NCI-H2107 treated with DMSO at 0.1 percent for 48 hours (cell line): Measurements from ENCODE around the gene SERPINB3.
A peak's percentile ranks its signal among the peaks of the same experiment; 100 is the strongest.
"Not testable (repeated sequence)": the region's sequence is repeated elsewhere in the genome, so short reads cannot be mapped to it uniquely, and the experiment has no call there.

ENCODE experiments used
- DNase-seq: peaks from one replicate; lab custom pipeline; 2025; ENCODE audit not compliant: unreplicated experiment; lab: John Stamatoyannopoulos, UW

The SERPINB3 gene

DNA sequence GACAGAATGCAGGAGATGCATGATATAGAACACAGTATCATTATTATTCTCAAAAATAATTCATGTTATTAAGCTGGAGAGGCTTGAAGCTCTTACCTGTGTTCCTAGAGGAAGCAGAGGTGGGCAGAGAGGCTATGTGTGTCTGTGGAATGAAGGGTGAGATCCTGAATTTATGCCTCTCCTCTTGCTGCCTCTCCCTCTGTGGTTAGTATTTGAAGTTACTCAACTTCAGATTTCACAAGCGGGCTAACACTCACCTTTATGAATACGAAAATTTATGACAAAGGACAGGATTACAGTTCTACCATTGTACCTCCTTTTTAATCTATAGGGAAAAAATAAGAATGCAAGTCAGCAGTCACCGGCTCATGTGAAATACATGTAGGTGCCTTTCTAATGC is at the start of gene SERPINB3:
Gene SERPINB3 (minus strand): TSS at position 144 of the 400 bp plus-strand sequence. CDS start 677 bp downstream, outside the sequence.
- not testable (repeated sequence) for DNase-seq

DNA sequence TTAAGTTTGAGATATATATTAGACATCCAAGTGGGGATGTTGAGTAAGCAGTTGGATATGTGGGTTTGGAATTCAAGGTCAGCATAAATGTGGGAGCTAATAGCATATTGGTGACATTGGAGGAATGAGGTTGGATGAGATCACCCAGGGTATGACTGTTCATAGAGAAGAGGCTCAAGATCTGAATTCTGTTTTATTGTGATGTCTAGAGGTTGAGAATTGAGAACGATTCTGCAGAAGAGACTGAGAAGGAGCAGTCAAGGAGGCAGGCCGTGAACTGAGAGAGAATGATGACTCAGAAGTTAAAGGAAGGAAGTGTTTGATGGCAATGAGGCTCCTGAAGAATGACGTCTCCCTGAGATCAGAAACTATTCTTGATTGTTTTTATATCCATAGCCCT is 47.0 kb upstream of the SERPINB3 start:
- no peak for DNase-seq

DNA sequence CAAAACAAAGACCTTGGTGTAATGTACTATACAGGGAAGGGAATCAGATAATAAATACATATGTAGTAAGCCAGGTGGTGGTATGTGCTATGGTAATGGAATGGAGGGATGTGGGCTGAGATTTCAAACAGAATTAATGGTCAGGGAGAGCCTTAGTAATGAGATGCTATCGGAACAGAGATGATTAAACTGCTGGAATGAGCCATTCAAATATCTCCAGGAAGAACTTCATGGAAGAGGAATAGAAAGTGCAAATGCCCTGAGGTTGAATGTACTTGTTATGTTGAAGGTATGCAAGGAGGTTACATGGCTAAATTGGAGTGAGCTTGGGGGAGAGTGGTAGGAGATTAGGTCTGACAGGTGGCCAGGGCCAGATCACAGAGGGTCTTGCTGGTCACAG is 46.1 kb upstream of the SERPINB3 start:
- no peak for DNase-seq

DNA sequence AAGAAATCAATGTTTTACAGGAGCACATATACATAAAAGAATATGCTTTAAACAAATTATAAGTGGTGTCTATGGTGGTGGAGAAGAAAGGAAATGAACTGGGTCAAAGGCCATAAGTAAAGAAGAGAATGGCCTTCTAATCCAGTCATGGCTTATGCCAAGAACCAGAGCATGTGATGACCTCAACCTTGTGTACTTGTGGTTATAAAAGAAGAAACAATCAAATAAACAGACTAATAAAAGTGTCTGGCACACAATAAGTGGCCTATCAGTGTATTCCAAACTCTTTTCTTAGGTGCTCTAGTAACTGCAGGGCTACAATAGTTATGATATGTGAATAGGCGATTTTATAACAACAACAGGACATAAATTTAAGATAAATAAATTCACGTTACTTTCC is 43.7 kb upstream of the SERPINB3 start:
- no peak for DNase-seq

DNA sequence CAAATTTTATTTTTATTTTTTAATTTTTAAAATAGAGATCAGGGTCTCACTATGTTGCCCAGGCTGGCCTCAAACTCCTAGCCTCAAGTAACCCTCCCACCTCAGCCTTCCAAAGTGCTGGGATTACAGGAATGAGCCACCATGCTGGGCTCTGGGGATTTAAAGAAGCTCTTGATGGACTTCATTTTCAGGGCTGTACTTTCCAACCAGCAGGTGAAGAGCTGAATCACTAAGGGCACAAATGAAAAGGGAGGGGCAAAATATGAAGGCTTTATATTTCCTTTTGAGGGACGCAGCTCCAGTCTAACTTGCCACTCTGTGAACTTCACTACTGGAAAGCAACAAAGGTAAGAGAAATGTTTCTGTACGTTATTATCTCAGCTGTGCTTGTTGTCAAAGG is 41.0 kb upstream of the SERPINB3 start, which contains the start of gene SERPINB11:
Gene SERPINB11 (plus strand): TSS at position 301 of the 400 bp plus-strand sequence. CDS start 7,234 bp downstream, outside the sequence.
- DNase-seq: no peak

DNA sequence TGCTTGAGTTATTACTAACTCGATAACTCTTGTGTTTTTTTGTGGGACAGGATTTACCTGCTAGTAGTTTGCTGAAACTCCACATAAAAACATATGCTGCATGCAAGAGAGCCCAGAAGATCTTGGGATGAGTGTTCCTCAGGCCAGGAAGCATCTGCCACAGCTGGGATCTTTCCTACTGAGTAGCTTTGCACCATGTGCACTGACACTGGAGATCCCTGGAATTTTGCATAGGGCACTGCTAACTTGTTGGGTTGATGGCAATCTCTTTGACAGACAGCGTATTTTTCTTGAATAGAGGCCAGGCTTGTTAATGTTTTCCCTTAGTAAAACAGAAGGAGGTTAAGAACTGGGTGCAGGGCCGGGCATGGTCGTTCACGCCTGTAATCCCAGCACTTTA is 40.3 kb upstream of the SERPINB3 start:
- no peak for DNase-seq

DNA sequence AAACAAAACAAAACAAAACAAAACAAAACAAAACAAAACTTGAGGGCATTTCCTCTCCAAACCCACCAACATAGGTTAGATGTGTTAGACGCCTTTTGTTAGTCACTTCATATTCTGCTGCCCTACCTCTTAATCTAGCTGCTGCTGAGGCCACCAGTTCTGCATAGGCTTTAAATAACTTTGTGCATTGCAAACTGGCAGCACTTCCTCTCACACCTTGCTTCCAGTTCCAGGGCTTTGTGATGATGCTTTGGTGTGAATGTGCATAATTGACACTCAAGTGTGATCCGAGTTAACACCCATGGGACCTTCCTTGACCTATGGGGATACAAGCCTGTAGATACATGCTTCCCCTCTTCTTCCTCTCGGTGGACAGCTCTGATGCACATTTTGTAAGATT is 38.8 kb upstream of the SERPINB3 start:
- no peak for DNase-seq

DNA sequence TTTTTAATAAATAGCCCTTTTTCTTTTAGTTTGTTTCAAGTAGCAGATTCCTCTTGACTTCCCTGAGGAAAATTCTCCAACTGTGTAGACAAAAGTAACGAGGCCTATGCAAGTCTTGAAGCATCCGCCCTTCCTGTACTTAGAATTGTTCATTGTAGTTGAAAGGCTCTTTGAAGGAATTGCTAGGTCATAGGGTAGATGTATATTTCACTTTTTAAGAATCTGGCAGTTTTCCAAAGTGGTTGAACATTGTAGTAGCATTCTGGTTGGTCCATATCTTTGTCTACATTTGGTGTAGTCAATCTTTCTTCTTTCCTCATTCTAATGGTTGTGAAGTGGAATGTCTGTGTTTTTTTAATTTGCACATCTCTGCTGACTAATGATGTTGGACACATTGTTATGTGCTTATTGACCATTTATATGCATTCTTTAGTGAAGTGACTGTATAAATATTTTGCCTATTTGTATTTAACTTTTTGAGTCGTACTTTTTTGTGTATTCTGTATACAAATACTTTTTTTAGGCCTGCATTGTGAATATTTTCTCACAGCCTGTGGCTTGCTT is 35.5 kb upstream of the SERPINB3 start:
- no peak for DNase-seq

DNA sequence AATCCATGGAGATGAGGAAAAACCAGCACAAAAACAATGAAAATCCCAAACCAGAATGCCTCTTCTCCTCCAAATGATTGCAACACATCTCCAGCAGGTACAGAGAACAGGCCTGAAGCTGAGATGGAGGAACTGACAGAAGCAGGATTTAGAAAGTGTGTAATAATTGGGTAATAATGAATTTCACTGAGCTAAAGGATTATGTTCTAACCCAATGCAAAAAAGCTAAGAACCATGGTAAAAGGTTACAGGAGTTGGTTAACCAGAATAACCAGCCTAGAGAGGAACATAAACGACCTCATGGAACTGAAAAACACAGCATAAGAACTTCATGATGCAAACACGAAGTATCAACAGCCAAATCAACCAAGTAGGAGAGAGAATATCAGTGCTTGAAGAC is 27.4 kb upstream of the SERPINB3 start:
- no peak for DNase-seq

DNA sequence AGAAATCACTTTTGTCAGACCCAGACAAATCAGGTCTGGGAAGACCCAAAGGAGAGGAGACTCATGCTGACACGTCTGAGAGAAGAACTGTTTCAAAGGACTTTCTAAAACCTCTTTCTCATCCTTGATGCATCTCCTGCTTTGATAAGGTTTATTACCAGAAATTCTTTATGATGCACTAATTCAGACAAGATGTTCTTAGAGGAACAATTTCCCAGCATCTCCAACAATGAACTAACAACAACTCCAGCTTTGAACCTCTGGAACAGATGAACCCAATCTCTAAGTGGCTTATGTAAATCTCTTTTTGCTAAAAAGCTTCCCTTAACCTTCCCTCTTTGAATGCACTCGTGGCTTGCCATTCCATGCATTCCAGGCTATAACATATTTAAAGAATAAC is 25.2 kb upstream of the SERPINB3 start:
- no peak for DNase-seq

DNA sequence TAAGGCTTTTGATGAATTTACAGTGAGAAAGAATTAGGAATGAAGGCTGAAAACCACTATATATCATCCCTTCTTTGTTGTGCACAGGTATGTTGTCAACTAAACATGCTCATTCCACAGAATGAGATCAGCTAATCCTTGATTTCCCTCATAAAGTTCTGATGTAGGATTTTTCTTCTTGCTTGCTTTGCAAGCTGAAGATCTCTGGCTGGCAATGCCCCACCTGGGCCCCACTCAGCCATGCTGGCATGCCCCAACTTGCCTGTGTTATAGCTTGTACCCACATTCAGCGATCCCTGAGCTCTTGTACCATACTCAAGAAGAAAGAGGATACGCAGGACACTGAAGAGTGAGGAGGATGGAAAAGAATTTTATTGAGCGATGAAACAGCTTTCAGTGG is 23.0 kb upstream of the SERPINB3 start:
- DNase-seq: no peak

DNA sequence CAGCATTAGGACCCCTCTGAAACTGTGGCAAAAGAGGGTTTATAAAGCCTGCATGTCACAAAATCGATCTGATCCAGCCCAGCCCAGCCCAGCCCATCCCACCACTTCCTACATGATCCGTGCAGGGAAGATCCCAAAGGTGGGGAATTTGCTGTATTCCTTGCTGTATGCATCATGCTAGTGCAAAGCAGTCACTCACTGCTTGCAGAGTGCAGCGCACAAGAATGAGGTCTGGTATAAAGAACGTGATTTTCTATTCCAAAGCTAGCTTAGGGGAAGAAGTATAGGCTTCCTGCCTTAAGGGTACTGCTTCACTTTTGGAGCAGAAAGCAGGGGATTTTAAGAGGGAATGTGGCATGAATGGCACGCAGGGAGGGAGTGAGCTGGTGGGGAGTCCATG is 22.2 kb upstream of the SERPINB3 start:
- no peak for DNase-seq

DNA sequence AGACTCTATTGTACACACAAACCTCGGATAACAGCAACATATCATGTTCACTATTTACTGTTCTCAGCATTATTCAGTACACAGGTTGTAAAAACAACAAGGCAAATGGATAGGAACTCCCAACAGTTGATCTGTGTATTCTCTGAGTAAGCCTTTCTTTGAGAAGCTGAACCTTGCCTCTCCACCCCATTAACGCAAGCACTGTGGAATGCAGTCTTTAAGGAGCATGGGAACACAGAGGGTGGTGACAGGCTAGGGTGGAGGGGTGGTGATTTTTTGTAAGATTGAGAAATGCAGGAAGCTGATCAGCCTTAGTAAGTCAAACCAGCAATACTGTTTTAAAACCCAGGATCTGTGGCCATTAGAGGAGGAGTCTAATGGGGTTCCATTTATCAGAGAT is 21.5 kb upstream of the SERPINB3 start:
- DNase-seq: no peak

DNA sequence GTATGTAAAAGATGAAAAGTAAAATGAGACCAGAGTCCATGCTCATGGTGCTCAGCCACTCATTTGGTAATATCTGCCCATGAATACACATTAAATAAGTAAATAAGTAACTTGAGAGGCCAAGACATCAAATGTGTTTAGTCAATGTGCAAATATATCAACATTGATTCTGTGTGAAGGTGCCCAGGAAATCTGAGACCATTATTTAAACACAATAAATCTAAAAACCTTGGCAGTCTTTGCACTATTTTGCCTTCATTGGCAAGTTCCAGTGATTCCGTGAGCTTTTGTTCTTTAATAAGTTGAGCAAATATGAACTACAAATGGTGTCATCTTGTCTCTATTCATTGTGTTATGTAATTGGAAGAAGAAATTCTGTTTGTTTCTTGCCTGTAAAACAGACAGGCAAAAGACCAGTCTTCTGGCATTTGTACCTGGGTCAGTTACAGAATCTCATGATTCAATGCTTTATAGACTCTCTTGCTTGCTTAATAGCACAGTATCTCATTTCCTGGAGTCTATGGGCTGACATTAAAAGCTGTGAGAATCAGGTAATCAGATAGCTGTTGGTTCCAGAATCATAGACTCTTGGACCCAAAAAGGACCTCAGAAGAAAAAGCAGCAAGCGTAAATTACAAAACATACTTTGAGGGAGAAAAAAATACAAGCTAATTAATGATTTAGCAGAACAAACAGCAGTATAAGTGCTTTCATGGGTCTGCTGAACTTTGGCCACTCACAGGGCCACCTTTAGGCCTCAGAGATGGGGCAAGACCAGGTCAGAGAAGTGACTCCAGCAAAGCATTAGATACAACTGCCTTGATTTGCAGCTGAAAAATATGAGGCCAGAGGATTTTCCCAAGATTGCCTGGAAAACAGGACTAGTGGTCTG is 20.0 kb upstream of the SERPINB3 start:
- no peak for DNase-seq

DNA sequence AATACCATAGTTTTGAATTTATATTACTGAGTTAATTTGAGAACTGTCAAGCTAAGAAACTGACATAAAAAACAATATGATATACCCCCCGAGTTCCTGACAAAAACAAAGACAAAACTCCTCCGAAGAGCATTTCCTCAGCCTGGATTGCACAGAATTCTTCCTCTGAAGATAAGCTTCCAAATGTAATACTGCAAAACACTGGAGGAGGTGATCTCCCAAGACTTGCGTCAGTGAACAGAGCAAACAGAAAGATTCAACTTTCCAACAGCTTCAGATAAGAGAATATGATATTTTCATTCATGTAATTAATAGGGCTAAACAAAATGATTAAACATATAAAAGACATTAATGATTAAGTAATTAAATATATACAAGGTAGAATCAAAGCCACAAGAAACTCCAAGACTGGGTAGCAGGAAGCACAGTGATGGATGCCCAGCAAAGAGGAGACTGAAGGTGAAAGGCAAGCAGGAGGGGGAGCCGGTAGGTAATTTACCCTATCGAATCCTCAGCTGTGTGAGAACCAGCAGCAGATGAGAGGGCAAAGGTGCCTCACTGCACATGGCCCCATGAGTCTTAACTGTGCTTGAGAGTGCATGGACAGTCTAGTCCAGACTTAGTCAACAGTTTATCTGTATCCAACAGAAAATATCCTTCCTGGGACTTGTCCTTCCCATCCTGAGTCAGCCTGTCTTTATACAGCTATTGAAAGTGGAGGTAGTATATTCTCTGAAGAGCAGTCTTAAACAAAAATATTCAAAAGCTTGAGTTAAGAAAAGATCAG is 18.3 kb upstream of the SERPINB3 start:
- DNase-seq: no peak

DNA sequence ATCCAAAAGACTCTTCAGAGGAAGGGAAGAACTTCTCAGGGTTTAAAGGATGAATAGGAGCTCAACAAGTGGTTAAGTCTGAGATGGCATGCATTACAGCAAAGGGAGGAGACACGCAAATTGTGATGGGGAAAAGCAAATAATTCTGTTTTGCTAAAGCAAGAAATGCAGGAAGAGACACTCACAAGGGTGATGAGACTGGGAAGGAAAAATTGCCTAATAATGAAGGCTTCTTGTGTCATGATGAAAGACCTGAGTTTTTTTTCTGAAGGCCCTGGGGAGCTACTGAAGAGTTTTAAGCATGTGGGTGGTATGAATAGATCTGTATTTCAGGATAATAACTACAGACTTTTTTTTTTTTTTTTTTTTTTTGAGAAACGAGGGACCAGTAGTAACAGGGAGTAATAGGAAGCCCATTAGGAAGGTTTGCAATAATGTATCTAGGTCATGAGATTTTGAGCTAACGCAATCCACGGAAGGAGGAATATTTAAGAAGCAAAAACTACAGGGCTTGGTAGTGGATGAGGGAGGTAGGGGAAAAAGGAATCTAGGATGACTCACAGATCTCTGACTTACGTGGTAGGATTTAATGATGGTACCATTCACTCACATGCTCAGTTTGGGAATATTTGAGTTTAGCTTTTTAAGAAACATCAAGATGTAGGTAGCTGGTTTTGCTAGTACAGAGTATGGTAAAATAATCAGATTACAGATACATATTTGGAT is 16.0 kb upstream of the SERPINB3 start:
- DNase-seq: no peak

DNA sequence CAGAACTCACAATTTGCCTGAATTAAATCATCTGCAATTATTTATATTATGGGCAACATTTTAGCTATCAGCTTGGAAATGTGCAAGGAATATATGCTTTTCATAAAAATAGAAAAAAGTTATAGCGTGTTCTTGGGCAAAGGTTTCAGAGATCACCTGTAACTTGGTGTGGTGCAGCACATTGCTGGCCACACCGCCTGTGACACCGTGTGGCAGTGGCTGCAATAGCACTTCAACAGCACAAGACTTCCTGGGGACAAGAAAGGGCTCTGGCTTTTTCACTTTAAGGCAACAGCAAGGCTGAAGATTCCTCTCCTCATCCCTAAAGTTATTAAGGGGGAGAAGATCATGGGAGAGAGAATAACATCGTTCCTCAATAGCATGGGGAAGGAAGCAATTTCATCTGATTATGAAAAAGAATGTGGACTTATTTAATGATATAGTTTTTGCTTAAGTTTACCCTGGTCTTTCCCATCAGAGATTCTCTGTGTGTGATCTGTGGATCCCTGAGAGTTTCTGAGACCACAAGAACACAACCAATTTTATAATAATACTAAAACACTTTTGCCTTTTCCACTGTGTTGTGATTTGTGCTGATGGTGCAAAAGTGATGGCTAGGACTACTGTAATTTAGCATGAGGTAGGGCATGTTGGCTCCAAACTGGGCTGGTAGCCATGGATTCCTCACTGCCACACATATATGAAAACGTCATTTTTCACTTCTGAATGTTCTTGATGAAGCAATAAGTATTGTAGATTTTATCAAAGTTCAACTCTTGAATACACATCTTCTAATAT is 15.0 kb upstream of the SERPINB3 start:
- peak; percentile 4 for DNase-seq

DNA sequence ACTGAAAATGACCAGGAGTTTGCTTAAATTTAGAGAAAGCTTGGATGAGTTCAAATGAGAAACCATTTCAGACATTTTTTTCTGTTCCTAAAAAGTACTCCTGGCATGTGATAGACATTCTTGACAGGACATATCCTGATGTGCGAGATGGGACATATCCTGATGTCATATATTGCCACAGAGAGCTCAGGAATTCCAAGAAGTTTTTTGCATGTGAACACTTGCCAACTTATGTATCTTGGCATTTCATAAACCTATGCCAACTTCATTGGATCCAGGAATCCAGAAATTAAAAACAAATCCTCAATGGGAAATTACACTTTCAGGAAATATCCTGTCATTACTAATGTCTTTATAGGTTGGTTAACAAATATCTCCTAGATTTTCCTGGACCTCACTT is 2.9 kb upstream of the SERPINB3 start:
- no peak for DNase-seq

DNA sequence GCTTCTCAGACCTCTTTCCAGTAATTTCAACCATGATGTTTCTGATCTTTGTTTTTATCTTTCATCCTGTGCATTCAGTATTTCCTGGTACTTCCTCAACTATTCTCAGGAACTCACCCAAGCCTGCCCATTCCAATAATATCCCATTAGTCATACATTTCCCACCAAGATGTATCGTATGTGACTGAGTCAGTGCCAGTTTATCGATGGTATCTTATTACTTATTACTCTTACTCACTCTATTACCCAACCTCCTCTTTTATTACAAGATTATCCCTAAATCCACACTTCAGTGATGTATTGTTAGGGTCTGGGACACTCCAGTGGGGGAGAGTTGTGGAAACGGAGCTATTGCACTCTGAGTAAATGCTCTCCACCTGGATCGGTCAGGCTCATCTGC is 2.8 kb downstream of the SERPINB3 start:
- not testable (repeated sequence) for DNase-seq

DNA sequence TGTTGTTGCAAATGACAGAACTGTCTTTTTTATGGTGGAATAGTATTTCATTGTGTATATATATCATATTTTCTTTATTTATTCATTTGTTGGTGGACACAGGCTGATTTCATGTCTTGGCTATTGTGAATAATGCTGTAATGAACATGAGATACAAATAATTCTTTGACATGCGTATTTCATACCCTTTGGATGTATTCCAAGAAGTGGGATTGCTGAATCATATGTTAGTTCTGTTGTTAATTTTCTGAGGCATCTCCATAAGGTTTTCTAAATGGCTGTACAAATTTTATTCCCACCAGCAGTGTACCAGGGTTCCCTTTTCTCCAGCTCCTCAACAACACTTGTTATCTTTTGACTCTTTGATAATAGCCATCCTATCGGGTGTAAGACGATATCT is 11.4 kb downstream of the SERPINB3 start:
- DNase-seq: not testable (repeated sequence)
